H1 (cell line): ENCODE data around the gene MAPK8IP3. TPM values are rescaled to one million over a fixed set of nuclear protein-coding genes. Genes with fewer than 3 reads are reported as not detected.

Source experiments
- CTCF ChIA-PET: fragments of 300-600 bp; sonication (Branson Sonifier 250); formaldehyde crosslinking; loops from one replicate; lab custom pipeline; 2021; ENCODE audit not compliant: partially characterized antibody; lab: Charles Lee
- POLR2A ChIA-PET: fragments of 300-600 bp; sonication (Branson Sonifier 250); formaldehyde crosslinking; loops from one replicate; lab custom pipeline; 2021; ENCODE audit warnings: inconsistent platforms; ENCODE audit not compliant: partially characterized antibody; lab: Charles Lee
- DNase-seq, 2 experiments: peaks; one replicate each; pipeline versions ENCODE4 v3.0.0 to v3.0.0-alpha.2; 2010 to 2022; ENCODE audit warnings: low spot score in 2 of 2, low read depth in 1 of 2, mixed read lengths in 1 of 2
- FAIRE-seq: peaks from 2 replicates; lab custom pipeline; 2011; peaks lifted over from hg19 to GRCh38; lab: Jason Lieb, UNC
- H2AFZ ChIP-seq: 2 replicates; pipeline ENCODE4 v1.8.1; 2012; ENCODE audit warnings: low read length, inconsistent platforms
- H2AK5ac ChIP-seq: 2 replicates; pipeline ENCODE4 v1.6.1; 2013; ENCODE audit warnings: low read depth, low read length
- H2BK120ac ChIP-seq: replicated peaks from 2 replicates; pipeline ENCODE3; 2013; ENCODE audit warnings: low read depth, low read length, inconsistent platforms
- H2BK12ac ChIP-seq: 2 replicates; pipeline ENCODE4 v1.6.1; 2013; ENCODE audit warnings: low read depth, low read length
- H2BK15ac ChIP-seq: 2 replicates; pipeline ENCODE4 v1.6.1; 2013; ENCODE audit warnings: low read length
- H2BK20ac ChIP-seq: 2 replicates; pipeline ENCODE4 v1.6.1; 2013; ENCODE audit warnings: low read length
- H2BK5ac ChIP-seq: 2 replicates; pipeline ENCODE4 v1.6.1; 2013; ENCODE audit warnings: low read depth, low read length
- H3K14ac ChIP-seq: 2 replicates; pipeline ENCODE4 v1.6.1; 2013; ENCODE audit warnings: inconsistent platforms; ENCODE audit not compliant: insufficient read length
- H3K18ac ChIP-seq: 2 replicates; pipeline ENCODE4 v1.6.1; 2013; ENCODE audit warnings: low read length; ENCODE audit errors: extremely low read depth
- H3K23ac ChIP-seq: 2 replicates; pipeline ENCODE4 v1.6.1; 2013; ENCODE audit warnings: inconsistent platforms; ENCODE audit not compliant: insufficient read length
- H3K23me2 ChIP-seq: 2 replicates; pipeline ENCODE4 v1.6.1; 2013; ENCODE audit warnings: low read depth, low read length
- H3K27ac ChIP-seq: 2 replicates; pipeline ENCODE4 v1.6.1; 2011; ENCODE audit warnings: low read depth, low read length, inconsistent platforms
- H3K27me3 ChIP-seq, 4 experiments: replicated peaks in 1 of 4; 1 replicate in 1 of 4; 2 replicates in 3 of 4; pipeline versions ENCODE4 v1.6.1 to v1.8.1; 2011 to 2013; ENCODE audit warnings: low read length in 3 of 4, mild to moderate bottlenecking in 3 of 4, inconsistent platforms in 2 of 4, mixed read lengths in 2 of 4, moderate library complexity in 1 of 4; ENCODE audit not compliant: control insufficient read depth in 3 of 4, insufficient read depth in 3 of 4; ENCODE audit errors: extremely low read depth in 1 of 4
- H3K36me3 ChIP-seq, 4 experiments: 2 replicates each; pipeline versions ENCODE4 v1.6.1 to v1.8.1; 2011 to 2013; ENCODE audit warnings: mild to moderate bottlenecking in 4 of 4, low read length in 3 of 4, moderate library complexity in 2 of 4, control low read depth in 1 of 4, inconsistent platforms in 1 of 4; ENCODE audit not compliant: insufficient read depth in 4 of 4, control insufficient read depth in 2 of 4
- H3K4ac ChIP-seq: replicated peaks from 2 replicates; pipeline ENCODE3; 2013; ENCODE audit warnings: low read length, low read depth, mixed read lengths, inconsistent platforms; ENCODE audit not compliant: insufficient read length
- H3K4me1 ChIP-seq, 4 experiments: replicated peaks in 1 of 4; 1 replicate in 1 of 4; 2 replicates in 3 of 4; pipeline versions ENCODE4 v1.6.1 to v1.8.1; 2011 to 2013; ENCODE audit warnings: low read length in 3 of 4, inconsistent platforms in 2 of 4, mixed read lengths in 1 of 4; ENCODE audit not compliant: insufficient read depth in 4 of 4, control insufficient read depth in 3 of 4
- H3K4me2 ChIP-seq, 2 experiments: 2 replicates each; pipeline versions ENCODE4 v1.6.1 to v1.8.1; 2011 to 2013; ENCODE audit warnings: low read depth in 2 of 2, low read length in 2 of 2, control low read depth in 1 of 2, inconsistent platforms in 1 of 2, mild to moderate bottlenecking in 1 of 2; ENCODE audit not compliant: insufficient read depth in 1 of 2
- H3K4me3 ChIP-seq, 4 experiments: fragments of 200-600, 300-600 bp in 1 of 4; sonication (generic), shearing (Covaris generic), sonication (Bioruptor Twin) in 1 of 4; 2 replicates each; pipeline versions ENCODE4 v1.5.1 to v1.8.1; 2011 to 2016; ENCODE audit warnings: low read length in 4 of 4, low read depth in 3 of 4, control low read depth in 2 of 4, inconsistent platforms in 2 of 4, mild to moderate bottlenecking in 2 of 4, mixed read lengths in 1 of 4, moderate library complexity in 1 of 4; ENCODE audit not compliant: insufficient read depth in 2 of 4; ENCODE audit errors: extremely low read depth in 1 of 4
- H3K56ac ChIP-seq: replicated peaks from 2 replicates; pipeline ENCODE3; 2013; ENCODE audit warnings: low read depth, mild to moderate bottlenecking, mixed read lengths, low read length, inconsistent platforms; ENCODE audit not compliant: insufficient read length
- H3K79me1 ChIP-seq: 2 replicates; pipeline ENCODE4 v1.6.1; 2013; ENCODE audit warnings: low read depth, low read length, control low read depth
- H3K79me2 ChIP-seq, 2 experiments: 2 replicates each; pipeline versions ENCODE4 v1.6.1 to v1.8.1; 2012 to 2013; ENCODE audit warnings: low read length in 2 of 2, mild to moderate bottlenecking in 2 of 2, inconsistent platforms in 1 of 2; ENCODE audit not compliant: insufficient read depth in 2 of 2, control insufficient read depth in 1 of 2
- H3K9ac ChIP-seq, 4 experiments: replicated peaks in 1 of 4; 1 replicate in 1 of 4; 2 replicates in 3 of 4; pipeline versions ENCODE4 v1.6.1 to v1.8.1; 2011 to 2013; ENCODE audit warnings: low read depth in 3 of 4, low read length in 3 of 4, control low read depth in 2 of 4, mild to moderate bottlenecking in 2 of 4, moderate library complexity in 2 of 4, inconsistent platforms in 1 of 4; ENCODE audit errors: extremely low read depth in 1 of 4
- H3K9me3 ChIP-seq, 2 experiments: 2 replicates each; pipeline versions ENCODE4 v1.6.1 to v1.8.1; 2012 to 2013; ENCODE audit warnings: mild to moderate bottlenecking in 2 of 2, moderate library complexity in 2 of 2, control low read depth in 1 of 2, inconsistent platforms in 1 of 2, low read depth in 1 of 2, low read length in 1 of 2, mixed read lengths in 1 of 2; ENCODE audit not compliant: insufficient read depth in 2 of 2
- H4K20me1 ChIP-seq, 2 experiments: replicated peaks in 1 of 2; 2 replicates each; pipeline versions ENCODE3 to v1.8.1; 2011 to 2013; ENCODE audit warnings: inconsistent platforms in 2 of 2, low read length in 2 of 2, mild to moderate bottlenecking in 1 of 2; ENCODE audit not compliant: insufficient read depth in 2 of 2, control insufficient read depth in 1 of 2
- H4K5ac ChIP-seq: 2 replicates; pipeline ENCODE4 v1.6.1; 2013; ENCODE audit warnings: low read length, low read depth, mixed read lengths, inconsistent platforms; ENCODE audit not compliant: insufficient read length
- H4K8ac ChIP-seq: 2 replicates; pipeline ENCODE4 v1.8.0; 2013; ENCODE audit warnings: mild to moderate bottlenecking, moderate library complexity, low read length, inconsistent platforms; ENCODE audit not compliant: insufficient read depth; ENCODE audit errors: extremely low read depth
- H4K91ac ChIP-seq: replicated peaks from 2 replicates; pipeline ENCODE3; 2013; ENCODE audit warnings: low read length, mixed read lengths, inconsistent platforms; ENCODE audit not compliant: insufficient read length
- BACH1 ChIP-seq: IDR thresholded peaks from 2 replicates; pipeline ENCODE4 v1.6.1; 2012; ENCODE audit warnings: low read length, improper control_type of control experiment
- FOSL1 ChIP-seq: IDR thresholded peaks from 2 replicates; pipeline ENCODE4 v1.6.1; 2011; ENCODE audit warnings: mild to moderate bottlenecking, low read depth, low read length, moderate library complexity; ENCODE audit not compliant: insufficient read depth
- GTF2F1 ChIP-seq: IDR thresholded peaks from 2 replicates; pipeline ENCODE4 v1.6.1; 2012; ENCODE audit warnings: low read depth, low read length, improper control_type of control experiment, borderline replicate concordance
- TEAD4 ChIP-seq: IDR thresholded peaks from 2 replicates; pipeline ENCODE4 v1.6.1; 2012; ENCODE audit warnings: low read depth, low read length, inconsistent platforms, mixed read lengths
- WGBS, 2 experiments: shearing (Covaris generic) in 1 of 2; methylation state at CpG; one replicate each; pipeline versions ENCODE4 v1.1.6 to v1.1.7; 2013 to 2015; ENCODE audit warnings: low lambda C conversion rate in 2 of 2, mixed read lengths in 2 of 2, inconsistent platforms in 1 of 2, low coverage in 1 of 2, missing lambda C conversion rate in 1 of 2; ENCODE audit not compliant: insufficient replicate concordance in 2 of 2, insufficient coverage in 1 of 2, insufficient read length in 1 of 2; ENCODE audit errors: extremely low coverage in 1 of 2, missing lambda C conversion rate in 1 of 2; 5-methylcytosine and 5-hydroxymethylcytosine counted together
- polyA plus RNA-seq, 7 experiments: library from polyadenylated mRNA; depleted of rRNA in 3 of 7; stranded (reverse) in 5 of 7; unstranded in 2 of 7; fragments of >200 nt in 5 of 7; fragments of 200-250 nt in 2 of 7; gene quantifications; 1 replicate in 5 of 7; 2 replicates in 1 of 7; 4 replicates in 1 of 7; pipeline versions ENCODE4 v1.2.1 to v1.2.3, GENCODE V29; 2011 to 2013; ENCODE audit warnings: missing spikeins in 2 of 7, mixed read lengths in 2 of 7
- total RNA-seq: library from RNA; stranded (reverse); fragmentation: NEBNext Ultra II Directional; extraction: Animal tissue kit (Norgen Biotek cat#: 25700); gene quantifications from 2 replicates; pipeline ENCODE4 v1.2.1, GENCODE V29; 2021

Gene MAPK8IP3
- total and polyA plus RNA-seq, 2 of the 8 experiments (the other 6 are each of a cell fraction or from before 2014, with no cell fraction given), result 16.9 to 43.4 TPM

DNA sequence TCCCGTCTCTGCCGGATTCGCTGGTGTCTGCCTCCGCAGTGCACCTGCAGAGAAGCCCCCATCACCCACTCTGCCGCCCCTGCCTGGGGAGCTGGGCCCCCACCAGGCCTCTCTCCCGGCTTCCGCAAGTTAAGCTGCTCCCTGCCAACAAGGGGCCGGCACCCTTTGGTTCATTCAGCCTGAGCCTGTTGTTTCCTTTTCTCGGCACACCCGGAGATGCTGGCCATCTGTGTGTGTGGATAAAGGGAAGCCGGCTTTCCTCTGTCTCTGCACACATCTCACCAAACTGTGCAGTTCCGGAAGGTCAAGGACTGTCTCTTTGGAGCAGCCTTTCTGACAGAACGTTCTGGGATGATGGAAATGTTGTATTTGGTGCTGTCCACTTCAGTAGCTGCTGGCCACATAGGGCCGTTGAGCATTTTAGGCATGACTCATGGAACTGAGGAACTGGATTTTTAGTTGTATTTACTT lies 6.8 kb downstream of the MAPK8IP3 start:
- H3K23ac ChIP-seq, result no peak overlapping the region
- peaks cover 9 to 20% (median 14%) of the 10 kb centered on the region in 4 experiments for H3K4me1 ChIP-seq
- no peak overlapping the region for H3K4me3 ChIP-seq
- no peak overlapping the region for H2BK120ac ChIP-seq
- H4K5ac ChIP-seq, result no peak overlapping the region
- peaks cover 11 to 26% of the 10 kb centered on the region in 2 experiments for H4K20me1 ChIP-seq
- H3K14ac ChIP-seq, result no peak overlapping the region
- WGBS, 2 experiments, result 86% methylated on average over 14 of the region's 14 CpGs; no CpG with 5 or more reads in 1 of the 2 experiments
- no peaks in the 10 kb centered on the region for H3K9me3 ChIP-seq
- no peak overlapping the region for H3K18ac ChIP-seq
- no peak overlapping the region for H4K91ac ChIP-seq
- no peak overlapping the region for H3K56ac ChIP-seq
- H3K27ac ChIP-seq, result no peak overlapping the region
- H2BK12ac ChIP-seq, result no peak overlapping the region
- ChIA-PET CTCF (no interaction called here), POLR2A (interaction anchor here (1.4 to 2.2 kb wide), 2 partner anchors 11 kb away, joined by 3 to 5 read pairs; no protein-coding TSS in a partner anchor)
- no peak overlapping the region for H2BK20ac ChIP-seq
- H3K79me1 ChIP-seq, result peaks cover 11% of the 10 kb centered on the region
- H2BK15ac ChIP-seq, result no peak overlapping the region
- FAIRE-seq, result no peak
- H3K79me2 ChIP-seq, result peaks cover 6 to 61% of the 10 kb centered on the region in 2 experiments
- no peak for DNase-seq
- no peaks in the 10 kb centered on the region; a peak in 1 of 8 replicates for H3K36me3 ChIP-seq
- H2BK5ac ChIP-seq, result no peak overlapping the region
- H3K4me2 ChIP-seq, result peak overlapping the region in 1 of 2 experiments; percentile 58; a peak in 1 of 4 replicates
- H3K4ac ChIP-seq, result no peak overlapping the region
- H3K27me3 ChIP-seq, result no peaks in the 10 kb centered on the region
- H4K8ac ChIP-seq, result no peak overlapping the region
- H3K9ac ChIP-seq, result no peak overlapping the region
- no peak overlapping the region for H2AK5ac ChIP-seq
- H2AFZ ChIP-seq, result no peak overlapping the region
- no peaks in the 10 kb centered on the region for H3K23me2 ChIP-seq
- TF ChIP-seq FOSL1 (no peak), GTF2F1 (no peak), BACH1 (no peak), TEAD4 (no peak)
